GM21825 (cell line): ENCODE data around the gene ATRNL1.

ENCODE experiments used
- ATAC-seq: cut with Tn5 transposase; IDR thresholded peaks from one replicate; pipeline ENCODE4 v1.9.1; 2021; ENCODE audit warnings: mild to moderate bottlenecking, moderate library complexity; ENCODE audit not compliant: unreplicated experiment

ATRNL1 gene

DNA sequence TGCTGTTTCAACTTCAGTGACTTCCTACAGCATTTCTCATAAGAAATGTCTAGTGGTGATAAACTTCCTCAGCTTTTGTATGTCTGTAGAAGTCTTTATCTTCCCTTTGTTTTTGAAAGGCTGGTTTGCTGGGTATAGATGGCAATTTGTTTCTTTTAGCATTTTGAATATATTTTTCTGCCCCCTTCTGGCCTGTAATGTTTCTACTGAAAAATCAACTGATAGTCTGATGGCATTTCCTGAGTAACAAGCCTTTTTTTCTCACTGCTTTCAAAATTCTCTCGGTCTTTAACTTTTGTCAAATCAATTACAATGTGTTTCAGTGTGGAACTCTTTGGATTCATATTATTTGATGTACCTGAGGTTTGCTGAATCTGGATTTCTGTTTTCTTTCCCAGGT, 487.1 kb downstream of the ATRNL1 start:
- no peak for ATAC-seq

DNA sequence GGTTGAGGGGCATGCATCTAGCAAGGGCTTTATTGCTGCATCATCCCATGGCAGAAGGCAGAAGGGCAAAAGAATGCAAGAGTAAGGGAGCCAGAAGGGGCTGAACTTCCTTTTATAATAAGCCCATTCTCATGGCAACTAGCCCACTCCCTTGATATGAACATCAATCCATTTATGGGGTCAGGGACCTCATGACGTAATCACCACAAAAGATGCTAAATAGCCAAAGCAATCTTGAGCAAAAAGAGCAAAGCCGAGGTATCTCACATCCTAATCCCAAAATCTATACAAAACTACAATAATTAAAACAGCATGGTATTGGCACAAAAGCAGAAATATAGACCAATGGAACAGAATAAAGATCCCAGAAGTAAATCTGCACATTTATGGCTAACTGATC, 499.9 kb downstream of the ATRNL1 start:
- no peak for ATAC-seq

DNA sequence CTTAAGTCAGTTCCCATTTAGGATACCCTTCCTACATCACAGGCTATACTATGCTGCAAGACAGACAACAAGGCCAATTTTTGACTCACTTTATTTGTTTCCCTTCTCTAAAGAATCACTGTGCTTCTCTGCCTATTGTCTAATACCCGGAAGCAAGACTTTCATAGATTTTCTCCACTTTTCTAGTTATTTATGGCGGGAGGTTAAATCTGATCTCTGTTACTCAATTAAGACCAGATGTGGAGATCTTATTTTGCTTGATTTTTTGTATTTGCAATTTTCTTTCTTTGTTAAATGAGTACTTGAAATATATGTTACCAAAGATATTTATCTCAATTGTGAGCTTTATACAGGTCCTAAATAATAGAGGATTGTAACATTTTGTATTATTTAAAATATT, 511.5 kb downstream of the ATRNL1 start:
- no peak for ATAC-seq

DNA sequence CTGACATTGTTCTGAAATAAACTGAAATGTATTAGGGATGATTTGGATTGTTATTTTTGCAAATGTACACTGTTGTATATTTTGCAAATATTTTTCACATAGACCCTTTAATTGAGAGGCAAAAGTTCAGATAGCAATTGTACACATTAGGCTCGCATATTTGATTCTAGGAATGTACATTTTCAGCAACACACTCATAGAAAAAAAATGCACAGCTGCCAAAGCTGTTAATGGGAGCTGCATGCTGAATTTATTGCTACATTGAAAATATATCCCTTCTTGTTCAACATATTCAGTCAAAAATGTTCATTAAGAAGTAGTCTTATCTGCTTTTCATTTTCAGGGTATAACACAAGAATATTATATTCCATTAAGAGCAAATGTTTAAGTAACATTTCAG, 512.9 kb downstream of the ATRNL1 start:
- no peak for ATAC-seq

DNA sequence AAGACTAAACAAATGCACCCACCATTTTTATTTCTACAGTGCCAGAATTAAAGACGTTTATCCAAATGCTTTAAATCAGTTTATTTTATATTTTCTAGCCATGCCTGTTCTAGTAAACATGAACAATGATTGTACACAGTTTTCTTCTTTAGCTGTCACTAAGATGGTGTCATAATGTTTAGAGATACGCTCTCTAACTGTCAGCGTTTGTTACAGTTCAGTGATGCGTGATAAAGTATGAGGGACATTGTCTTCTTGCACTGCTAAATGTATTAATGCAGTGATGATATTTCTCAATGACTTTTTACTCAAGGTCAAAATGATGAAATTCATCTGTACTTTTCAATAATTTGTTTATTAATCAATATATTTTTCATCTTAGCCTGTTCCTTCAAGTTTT, 513.6 kb downstream of the ATRNL1 start:
- no peak for ATAC-seq

DNA sequence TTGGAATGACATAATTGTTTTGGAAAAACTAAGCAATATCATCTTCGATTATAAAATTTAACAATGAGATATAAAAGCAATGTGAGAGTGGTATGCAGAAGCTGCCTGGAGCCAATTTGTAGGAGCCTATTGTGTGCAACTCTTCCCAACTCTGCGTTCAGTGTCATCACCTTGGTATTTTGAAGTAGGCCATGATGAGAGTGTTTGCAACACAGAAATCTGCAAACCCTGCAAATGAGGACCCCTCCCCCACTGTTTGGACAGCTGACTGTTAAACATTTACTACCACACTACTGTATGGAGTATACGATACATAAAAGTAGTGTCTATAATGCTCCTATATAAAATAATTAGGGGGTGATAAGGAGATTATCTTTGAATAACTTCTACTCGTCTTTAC, 531.3 kb downstream of the ATRNL1 start:
- ATAC-seq = no peak

DNA sequence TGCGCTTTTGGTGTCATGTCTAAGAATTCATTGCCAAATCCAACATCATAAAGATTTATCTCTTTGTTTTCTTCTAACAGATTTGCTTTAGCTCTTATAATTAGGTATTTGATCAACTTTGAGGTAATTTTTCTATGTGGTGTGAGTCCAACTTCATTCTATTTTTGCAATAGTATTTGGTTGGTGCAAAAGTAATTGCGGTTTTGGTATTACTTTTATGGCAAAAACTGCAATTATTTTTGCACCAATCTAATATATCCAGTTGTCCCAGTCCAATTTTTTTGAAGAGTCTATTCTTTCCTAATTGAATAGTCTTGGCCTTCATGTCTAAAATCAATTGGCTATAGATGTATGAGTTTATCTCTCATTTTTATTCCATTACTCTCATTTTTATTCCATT, 535.5 kb downstream of the ATRNL1 start:
- ATAC-seq = no peak

DNA sequence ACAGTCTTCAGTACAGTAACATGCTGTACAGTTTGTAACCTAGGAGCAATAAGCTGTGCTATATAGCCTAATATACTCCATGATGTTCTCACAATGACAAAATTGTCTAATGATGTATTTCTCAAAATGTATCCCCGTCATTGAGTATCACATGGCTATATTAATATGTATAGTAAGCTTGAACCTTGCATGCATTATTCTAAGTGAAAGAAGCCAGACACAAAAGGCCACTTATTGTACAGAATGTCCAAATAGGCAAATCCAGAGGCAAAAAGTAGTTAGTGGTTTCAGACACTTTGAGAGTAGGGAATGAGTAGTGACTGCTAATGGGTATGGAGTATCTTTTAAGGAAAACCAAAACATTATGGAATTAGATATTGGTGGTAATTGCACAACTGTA, 545.1 kb downstream of the ATRNL1 start:
- ATAC-seq = no peak

DNA sequence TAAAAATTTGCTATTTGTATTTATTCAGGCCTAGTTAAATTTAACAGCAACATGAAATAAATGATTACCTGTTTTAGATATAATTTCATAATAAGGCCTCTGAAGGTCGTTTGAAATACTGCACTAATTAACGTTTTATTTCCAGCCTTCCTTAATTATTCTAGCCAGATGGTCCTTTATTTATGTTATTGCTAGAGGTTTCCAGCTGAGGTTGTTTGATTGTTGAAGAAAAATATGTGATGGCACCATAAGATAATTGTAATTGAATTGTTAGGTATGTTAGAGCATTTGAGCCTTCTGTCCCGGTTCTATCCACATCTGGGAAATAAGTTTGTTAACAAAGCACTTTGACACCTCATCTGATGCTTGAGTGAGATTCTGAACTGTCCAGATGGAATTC, 556.1 kb downstream of the ATRNL1 start:
- no peak for ATAC-seq

DNA sequence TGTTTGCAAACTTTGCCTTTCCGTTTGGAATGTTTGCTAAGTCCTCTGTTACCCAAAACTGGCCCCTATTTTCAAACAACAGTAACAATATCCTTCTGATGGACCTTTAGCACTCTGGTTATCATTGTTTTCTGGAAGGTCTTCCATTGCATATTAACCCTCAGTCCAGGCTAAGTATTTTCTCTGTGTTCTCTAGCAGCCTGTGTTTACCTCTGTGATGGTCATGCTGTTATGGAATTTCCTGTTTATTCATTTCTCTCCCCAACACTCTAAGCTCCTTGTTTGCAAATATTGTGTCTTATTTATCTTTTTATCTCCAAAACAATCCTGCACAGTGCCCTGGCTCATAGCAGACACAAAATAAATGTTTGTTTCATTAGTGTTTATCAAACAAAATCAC, 560.3 kb downstream of the ATRNL1 start:
- no peak for ATAC-seq

DNA sequence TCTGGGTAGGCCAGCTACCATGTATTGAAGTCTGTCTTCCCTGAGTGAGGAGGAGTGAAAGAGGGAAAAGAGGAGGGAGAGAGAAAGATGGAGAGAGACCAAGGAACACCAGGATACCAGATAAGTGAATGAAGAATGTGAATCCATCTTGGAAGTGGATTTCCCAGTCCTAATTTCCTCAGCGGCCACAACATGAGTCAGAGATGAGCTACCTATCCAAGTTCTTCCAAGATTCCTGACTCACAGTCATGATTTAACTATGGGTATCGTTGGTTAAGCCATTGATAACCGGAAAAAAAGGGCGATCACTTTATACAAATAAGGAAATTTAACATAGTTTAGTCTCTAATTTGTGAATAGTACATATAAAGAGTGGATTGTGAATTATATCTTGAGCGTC, 561.8 kb downstream of the ATRNL1 start:
- ATAC-seq = no peak

DNA sequence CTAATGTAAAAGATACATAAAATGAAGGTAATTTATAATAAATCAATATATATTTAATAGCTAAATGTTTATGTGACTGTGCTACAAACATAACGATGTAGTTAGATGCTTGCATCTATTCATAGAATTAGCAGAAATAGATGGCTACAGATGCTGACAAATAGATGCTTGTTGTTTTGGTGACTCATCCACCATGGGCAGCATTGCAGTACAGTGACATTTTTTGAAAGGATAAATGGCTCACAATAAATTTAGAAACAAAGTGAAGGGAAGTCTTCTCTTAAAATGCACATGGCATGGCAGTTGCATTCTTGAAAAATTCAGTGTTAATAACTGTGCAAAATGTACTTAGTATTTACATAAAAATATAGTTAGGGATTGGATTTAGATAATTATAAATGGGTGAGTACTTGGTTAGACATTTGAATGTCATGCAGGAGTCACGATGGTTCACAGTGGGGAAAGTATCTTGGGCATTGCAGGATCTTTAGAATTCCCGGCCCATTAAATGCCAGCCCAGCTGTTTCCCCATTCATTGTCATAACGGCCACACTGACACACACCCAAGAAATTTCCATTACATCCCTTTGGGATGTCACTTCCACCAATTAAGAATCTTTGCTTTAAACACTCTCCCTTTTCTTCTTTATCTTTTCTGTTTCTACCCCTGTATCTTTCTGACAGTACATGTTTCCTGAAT, 564.1 kb downstream of the ATRNL1 start:
- no peak for ATAC-seq

DNA sequence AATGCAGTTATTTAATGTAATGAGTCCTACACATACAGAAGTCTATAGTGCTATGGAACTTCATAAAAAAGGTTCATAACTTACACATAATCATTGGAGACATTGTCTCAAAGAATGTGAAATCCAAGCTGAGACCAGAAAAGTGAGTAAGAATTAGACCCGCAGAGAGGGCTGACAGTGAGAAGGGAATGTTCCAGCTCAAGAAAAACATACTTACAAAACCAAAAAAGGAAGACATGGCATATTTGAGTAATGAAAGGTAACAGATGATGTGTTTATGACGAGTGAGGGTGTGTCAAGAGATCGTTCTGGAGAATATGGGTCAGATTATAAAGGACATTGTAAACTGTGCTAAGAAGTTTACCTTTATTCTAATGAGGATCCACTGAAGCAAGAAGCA, 566.5 kb downstream of the ATRNL1 start:
- no peak for ATAC-seq

DNA sequence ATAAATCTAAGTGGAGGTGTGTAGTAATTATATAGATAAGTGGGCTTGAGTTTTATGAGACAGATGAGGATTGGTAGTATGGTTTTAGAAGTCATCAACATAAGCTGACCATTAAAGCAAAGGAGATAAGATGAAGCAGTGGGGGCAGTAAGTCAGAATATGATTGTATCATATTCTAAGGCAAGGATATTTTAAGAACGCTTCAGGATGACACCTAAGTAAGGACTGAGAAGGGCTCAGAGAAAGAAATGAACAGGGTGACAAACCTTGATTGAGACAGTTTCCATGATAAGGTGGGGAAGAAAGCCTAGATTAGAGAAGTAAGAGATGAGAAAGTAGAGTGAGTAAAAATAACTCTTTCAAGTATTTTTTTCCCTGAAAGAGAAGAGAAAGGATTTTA, 567.2 kb downstream of the ATRNL1 start:
- no peak for ATAC-seq

DNA sequence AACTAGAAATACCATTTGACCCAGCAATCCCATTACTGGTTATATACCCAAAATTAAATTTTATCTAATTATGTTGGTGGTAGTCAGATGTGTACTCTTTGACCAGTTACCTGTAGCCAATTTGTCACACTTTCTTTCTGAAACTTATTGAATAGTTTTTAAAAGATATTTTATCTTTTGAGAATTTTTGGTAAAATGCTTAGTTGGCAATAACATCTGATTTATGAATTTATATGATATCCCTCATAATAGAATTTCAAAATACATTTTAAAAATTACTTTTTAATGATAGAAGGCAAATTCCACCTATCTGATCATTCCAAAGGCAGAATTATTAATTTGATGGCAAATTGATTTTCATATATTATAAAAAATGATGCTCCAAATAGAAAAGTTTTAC, 569.3 kb downstream of the ATRNL1 start:
- ATAC-seq = no peak

DNA sequence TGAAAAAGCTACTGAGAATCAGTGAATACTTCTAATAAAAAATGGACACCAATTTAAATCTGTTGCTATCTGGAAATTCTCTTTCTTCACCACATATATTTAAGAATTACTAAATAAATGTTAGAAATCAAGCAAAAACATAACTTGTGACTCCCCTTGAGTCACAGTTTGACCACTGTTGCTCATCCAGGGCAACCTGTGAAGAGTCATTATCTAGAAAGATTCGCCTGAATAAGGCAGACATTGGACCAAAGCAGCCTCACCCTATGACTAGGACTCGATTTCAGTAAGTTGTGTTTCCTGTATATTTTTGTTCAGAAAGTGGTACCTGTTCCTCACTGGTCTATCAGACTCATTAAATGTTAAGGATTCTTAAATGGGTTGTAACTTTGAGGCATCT, 572.4 kb downstream of the ATRNL1 start:
- ATAC-seq = no peak

DNA sequence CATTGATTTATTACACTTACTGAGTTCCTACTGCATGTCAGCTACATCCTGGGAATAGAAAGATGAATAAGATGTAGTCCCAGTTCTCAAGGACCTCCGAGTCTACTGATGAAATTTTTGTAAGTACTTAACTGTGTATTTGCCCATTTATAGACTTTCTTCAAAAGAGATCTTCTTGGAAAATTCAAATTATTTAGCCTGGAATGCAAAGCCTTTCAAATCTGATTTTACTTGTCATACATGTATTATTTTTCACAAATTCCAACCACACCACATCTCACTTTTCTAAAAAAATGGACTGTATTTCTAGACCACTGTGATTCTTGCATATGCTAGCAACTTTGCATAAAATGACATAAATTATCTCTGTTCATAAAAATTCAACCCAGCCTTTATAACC, 581.3 kb downstream of the ATRNL1 start:
- ATAC-seq = no peak

DNA sequence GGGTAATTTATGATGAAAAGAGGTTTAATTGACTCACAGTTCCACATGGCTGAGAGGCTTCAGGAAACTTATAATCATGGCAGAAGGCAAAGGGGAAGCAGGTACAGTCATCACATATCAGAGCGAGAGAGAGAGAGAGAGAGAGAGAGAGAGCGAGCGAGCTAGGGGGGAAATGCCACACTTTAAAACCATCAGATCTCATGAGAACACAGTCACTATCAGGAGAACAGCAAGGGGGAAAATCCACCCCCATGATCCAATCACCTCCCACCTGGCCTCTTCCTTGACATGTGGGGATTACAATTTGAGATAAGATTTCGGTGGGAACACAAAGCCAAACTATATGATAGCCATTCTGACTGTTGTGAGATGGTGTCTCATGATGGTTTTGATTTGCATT, 603.6 kb downstream of the ATRNL1 start:
- ATAC-seq = no peak

DNA sequence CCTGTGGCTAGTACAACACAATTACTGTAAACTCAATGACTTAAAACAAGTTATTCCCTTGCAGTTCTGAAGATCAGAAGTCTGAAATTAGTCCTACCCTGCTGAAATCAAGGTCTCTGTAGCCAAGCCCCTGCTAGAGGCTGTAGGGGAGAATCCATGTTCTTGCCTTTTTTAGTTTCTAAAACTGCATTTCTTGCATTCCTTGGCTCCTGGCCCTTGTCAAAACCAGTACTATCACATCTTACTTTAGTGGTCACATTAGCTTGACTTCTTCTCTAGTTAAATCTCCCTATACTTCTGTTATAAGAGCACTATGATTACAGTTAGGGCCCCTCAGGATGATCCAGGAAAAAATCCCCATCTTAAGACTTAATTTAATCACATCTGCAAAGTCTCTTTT, 612.9 kb downstream of the ATRNL1 start:
- no peak for ATAC-seq

DNA sequence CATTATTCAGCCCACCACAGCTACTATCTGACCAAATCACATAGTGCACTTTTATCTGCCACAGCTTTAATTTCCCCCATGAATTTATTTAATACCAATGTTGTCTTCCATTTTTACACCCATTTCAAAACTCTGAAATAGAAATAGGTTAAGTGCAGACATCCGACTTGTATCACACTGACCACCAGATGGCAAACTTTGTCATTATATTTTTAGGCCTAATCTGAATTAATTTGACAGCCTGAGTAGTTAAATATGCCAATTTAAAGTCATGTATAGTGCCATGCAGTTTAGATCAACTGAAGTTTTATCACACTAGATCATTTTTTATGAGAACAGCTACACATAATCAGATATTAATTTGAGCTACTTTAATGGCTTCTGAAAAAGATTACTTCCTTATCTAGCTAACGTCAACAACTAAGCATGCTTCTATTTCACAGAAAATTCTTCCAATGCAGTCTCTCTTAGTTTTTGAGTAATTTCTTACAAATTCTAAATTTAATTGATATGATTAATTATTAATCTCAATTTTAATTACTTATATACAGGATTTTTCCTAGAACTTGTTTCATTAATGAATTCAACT, 613.4 kb downstream of the ATRNL1 start:
- no peak for ATAC-seq

DNA sequence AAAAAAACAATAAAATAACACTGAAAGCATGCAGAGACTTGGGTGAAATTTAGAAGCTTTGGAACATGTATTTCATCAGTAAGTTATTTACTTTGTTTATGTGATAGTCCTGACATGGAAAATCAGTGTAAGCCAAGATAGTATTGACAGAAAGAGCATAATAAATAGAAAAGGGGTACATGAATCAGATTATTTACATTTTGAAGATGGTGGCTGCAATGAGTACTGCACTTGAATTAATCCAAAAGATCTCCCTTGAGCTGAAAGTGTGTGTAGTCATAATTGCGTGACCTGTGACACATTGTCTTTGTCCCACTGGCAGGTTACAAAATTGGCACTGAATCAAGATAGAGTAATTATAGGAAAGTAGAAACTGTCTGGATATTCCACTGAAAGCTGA, 617.0 kb downstream of the ATRNL1 start:
- no peak for ATAC-seq

DNA sequence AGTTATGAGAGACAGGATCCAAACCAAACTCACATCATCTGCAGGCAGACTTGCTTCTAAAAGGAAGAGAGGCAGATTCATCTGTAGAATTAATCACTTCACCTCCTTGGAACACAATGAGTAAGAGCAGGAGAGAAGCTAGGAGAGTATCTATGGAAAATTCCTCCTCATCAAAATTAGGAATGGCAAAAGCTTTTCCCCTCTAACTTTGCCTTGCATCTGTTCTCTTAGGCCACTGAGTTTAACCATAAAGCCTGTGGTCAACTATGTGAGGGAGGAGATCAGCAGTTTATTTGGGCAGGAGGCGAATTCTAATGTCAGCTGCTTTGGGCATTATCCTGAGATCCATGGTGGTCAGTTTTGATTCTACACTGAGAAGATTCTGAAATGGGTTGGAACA, 618.1 kb downstream of the ATRNL1 start:
- ATAC-seq = no peak

DNA sequence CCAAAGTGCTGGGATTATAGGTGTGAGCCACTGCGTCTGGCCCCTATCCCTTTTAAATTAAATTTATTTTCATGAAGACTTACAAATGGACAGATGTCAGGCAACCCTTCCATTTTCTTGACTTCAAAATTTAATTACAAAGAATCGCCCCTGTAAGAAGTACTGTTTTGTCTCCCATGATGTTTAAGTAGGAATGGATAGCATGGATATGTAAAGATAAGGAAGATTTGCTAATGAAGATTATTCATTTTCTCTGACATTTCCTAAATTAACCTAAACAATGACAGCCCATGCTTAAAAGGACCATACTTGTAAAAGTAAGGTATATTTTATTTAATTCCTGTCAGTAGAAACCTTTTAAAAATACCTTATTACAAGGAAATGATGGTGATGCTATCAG, 627.0 kb downstream of the ATRNL1 start:
- ATAC-seq = no peak
